ENCODE data around the gene CTNNBL1.

CTNNBL1 gene

DNA sequence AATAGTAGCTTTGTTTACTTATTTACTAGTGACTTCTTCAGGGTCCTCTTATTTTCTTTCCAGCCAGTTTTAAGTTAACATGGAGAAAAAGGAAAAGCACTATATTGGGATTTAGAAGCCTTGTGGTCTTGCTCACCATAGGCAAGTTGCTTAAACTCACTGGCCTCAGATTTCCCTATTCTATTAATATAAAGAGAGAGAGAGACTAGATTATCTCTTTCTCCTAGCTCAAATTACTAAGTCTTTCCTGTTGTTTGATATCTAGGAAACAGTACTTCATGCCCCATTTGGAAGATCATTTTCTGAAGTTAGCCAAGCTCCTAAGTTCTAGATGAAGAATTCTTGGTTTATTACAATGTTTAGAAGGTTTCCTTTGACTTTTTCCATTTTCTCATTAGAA is 32.5 kb downstream of the CTNNBL1 start:
- H3K27ac ChIP-seq: peak overlapping the region; percentile 56; the same call in 1 of the 2 replicates
- no peak for TF ChIP-seq EZH2 (IDR thresholded peaks at IDR 0.05)
- no peak for DNase-seq (ENCODE audit: low read depth, low spot score)

DNA sequence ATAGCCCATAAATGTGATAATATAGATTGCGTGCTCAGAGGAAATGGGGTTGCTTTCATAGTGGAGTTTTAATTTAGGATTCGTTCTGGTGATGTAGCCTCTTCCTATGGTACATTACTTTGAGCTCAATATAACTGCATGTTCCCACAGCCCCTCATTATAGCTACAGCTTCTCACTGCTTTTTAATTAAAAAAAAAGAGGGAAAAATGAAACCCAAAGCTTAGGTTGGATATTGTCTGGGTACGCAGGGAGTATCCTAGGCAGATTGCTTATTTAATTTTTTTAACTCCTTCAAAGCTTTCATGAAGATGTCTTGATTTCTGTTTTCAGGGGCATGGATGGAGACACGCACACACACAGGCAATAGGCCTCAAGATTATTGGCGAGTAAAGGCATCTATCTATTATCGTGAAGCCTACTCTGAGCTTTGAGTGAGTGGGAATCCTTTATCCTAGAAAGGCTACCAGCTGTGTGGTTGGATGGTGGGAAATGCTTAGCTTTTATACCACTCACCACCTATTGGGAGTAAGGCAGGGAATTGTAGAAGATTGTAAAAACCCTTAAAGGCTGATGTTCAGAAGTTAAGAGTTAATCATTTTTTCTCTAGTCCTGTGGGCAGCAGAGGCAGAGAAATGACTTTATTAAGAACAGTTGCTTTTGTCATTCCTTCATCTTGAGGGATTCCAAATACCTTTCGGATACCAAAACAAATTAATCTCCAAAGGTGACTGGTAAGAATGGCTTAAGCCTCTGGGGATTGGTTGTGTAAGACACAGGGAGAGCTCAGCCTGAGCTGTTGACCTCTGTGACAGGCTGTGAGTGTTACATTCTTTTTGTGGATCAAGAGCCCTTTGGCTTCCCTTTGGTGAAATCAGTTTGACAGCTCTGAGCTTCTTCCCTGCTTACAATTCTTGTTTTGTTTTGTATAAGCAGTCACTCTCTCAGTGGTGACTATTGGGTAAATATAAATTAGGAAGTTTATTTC is 33.4 kb downstream of the CTNNBL1 start:
- no peak for DNase-seq (ENCODE audit: low read depth, low spot score)
- H3K9ac ChIP-seq (ENCODE audit: insufficient read length): no peak overlapping the region
- no peak for TF ChIP-seq POLR2AphosphoS5 (IDR thresholded peaks at IDR 0.05; ENCODE audit: borderline replicate concordance, low read depth, low read length)
- TF ChIP-seq EZH2 (IDR thresholded peaks at IDR 0.05): no peak
- no peak for TF ChIP-seq FOXP2 (optimal IDR thresholded peaks at IDR 0.05; ENCODE audit: control extremely low read depth, extremely low read length, insufficient read depth)
- H3K4me3 ChIP-seq: no peak overlapping the region
- H3K36me3 ChIP-seq (ENCODE audit: insufficient read depth, low read length): no peaks in the 10 kb centered on the region
- H3K27ac ChIP-seq: no peak overlapping the region
- no peaks in the 10 kb centered on the region for H3K9me3 ChIP-seq (ENCODE audit: low read depth, low read length)

More for the DNA sequence above, 32.5 kb downstream of the CTNNBL1 start:
- H3K36me3 ChIP-seq (ENCODE audit: insufficient read depth, low read length): 0 out of 2 replicates have a peak, but pooled peaks cover 4% of the 10 kb centered on the region
- 0 out of 2 replicates have a peak, but pooled peaks cover 4% of the 10 kb centered on the region for H3K9me3 ChIP-seq (ENCODE audit: low read depth, low read length)
- H3K4me3 ChIP-seq: no peak overlapping the region
- no peak overlapping the region for H3K9ac ChIP-seq (ENCODE audit: insufficient read length)

DNA sequence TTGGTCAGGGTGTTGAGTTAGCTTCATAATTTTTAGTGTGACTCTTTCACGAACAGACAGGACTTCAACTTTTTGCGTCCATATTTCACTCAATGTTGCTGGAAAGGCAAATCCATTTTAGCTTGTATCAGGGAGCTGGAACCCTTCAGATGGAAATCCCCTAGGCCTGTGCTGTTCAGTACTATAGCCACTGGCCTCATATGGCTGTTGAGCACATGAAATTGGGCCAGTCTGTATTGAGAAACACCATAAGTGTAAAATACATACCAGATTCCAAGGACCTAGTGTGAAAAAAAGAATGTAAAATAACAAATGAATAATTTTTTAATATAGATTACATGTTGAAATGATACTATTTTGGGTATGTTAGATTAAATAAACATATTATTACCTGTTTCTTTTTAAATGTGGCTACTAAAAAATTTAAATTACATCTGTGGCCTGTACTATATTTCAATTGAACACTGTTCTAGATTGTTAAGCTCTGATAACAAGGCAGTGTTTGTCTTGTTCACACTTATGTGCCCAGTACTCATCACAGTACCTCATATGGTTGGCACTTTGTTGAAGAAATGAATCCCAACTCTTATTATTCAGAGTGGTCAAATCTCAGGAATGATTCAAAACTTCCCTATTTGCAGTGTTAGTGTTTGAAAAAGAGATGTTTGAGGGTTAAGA is 34.3 kb downstream of the CTNNBL1 start:
- Histone ChIP-seq H3K27ac (no peak overlapping the region), H3K9me3 (ENCODE audit: low read depth, low read length) (no peaks in the 10 kb centered on the region)
- TF ChIP-seq POLR2AphosphoS5 (IDR thresholded peaks at IDR 0.05; ENCODE audit: borderline replicate concordance, low read depth, low read length) (no peak), EZH2 (IDR thresholded peaks at IDR 0.05) (no peak), FOXP2 (optimal IDR thresholded peaks at IDR 0.05; ENCODE audit: control extremely low read depth, extremely low read length, insufficient read depth) (no peak)

DNA sequence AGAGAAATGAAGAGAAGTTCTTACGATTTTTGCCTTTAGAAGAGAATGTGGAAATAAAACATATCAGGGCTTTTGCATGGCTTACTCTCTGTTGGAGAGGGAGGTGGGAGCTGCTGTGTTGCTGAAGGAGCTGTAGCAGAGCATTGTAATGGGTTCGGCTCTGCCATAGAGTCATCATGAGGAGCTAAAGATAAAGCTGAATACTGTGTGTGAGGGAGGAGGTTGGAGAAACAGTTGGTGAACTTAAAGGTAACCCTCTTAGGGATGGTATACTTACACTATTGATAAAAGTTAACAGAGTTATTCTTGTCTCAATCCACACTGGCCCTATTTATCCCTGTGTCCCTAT is 34.8 kb downstream of the CTNNBL1 start:
- TF ChIP-seq FOXP2 (optimal IDR thresholded peaks at IDR 0.05; ENCODE audit: control extremely low read depth, extremely low read length, insufficient read depth) (no peak), POLR2AphosphoS5 (IDR thresholded peaks at IDR 0.05; ENCODE audit: borderline replicate concordance, low read depth, low read length) (no peak), EZH2 (IDR thresholded peaks at IDR 0.05) (no peak)
- Histone ChIP-seq H3K4me3 (no peak overlapping the region), H3K36me3 (ENCODE audit: insufficient read depth, low read length) (no peaks in the 10 kb centered on the region), H3K9ac (ENCODE audit: insufficient read length) (no peak overlapping the region), H3K9me3 (ENCODE audit: low read depth, low read length) (no peaks in the 10 kb centered on the region), H3K27ac (no peak overlapping the region; the same call in 1 of the 2 replicates)
- no peak for DNase-seq (ENCODE audit: low read depth, low spot score)

More for the DNA sequence above, 34.3 kb downstream of the CTNNBL1 start:
- Histone ChIP-seq H3K9ac (ENCODE audit: insufficient read length) (no peak overlapping the region), H3K36me3 (ENCODE audit: insufficient read depth, low read length) (no peaks in the 10 kb centered on the region), H3K4me3 (no peak overlapping the region)
- DNase-seq (ENCODE audit: low read depth, low spot score): no peak

DNA sequence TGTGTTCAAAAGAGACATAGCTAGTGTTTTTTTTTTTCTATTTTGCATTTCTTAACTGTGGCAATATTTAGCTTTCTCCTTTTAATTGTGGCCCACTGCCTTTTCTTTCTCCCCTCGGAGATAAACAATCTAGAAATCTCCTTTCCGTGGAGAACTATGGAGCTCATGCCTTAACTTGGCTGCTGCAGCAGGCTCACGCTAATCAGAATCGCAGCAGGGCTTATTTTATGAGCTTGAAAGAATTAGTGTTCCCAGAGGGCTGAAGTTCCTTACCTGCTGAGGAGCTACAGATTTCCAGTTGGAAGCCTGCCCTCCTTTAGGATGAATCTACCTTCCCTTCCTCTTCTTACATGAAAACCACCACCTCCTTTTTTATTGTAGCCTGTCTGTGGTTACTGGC is 35.6 kb downstream of the CTNNBL1 start:
- peak overlapping the region; percentile 32 for H3K9ac ChIP-seq (ENCODE audit: insufficient read length)
- no peak for TF ChIP-seq FOXP2 (optimal IDR thresholded peaks at IDR 0.05; ENCODE audit: control extremely low read depth, extremely low read length, insufficient read depth)
- no peak for TF ChIP-seq POLR2AphosphoS5 (IDR thresholded peaks at IDR 0.05; ENCODE audit: borderline replicate concordance, low read depth, low read length)
- no peak for TF ChIP-seq EZH2 (IDR thresholded peaks at IDR 0.05)
- no peak for DNase-seq (ENCODE audit: low read depth, low spot score)

DNA sequence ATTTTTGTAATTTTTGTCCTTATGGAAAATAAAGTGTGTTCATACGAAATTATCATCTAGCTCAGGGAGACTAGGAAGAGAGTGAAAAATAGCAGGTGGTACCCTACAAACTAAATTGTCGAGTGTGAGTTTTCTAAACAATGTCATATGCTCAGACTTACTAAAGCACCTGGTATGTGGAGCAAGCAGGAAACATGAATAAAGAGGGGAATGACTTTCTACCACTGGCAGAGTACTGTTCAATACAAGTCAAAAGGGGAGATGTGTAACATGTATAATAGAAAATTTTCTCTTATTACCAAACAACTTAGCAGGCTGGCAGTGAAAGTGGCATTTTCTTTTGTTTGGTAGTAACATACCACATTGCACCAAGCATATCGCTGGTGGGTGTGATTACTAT is 36.1 kb downstream of the CTNNBL1 start:
- Histone ChIP-seq H3K27ac (peak overlapping the region; percentile 56; the same call in 1 of the 2 replicates), H3K36me3 (ENCODE audit: insufficient read depth, low read length) (no peaks in the 10 kb centered on the region), H3K4me3 (peak overlapping the region; percentile 65), H3K9ac (ENCODE audit: insufficient read length) (no peak overlapping the region), H3K9me3 (ENCODE audit: low read depth, low read length) (no peaks in the 10 kb centered on the region)
- TF ChIP-seq POLR2AphosphoS5 (IDR thresholded peaks at IDR 0.05; ENCODE audit: borderline replicate concordance, low read depth, low read length): no peak
- no peak for TF ChIP-seq FOXP2 (optimal IDR thresholded peaks at IDR 0.05; ENCODE audit: control extremely low read depth, extremely low read length, insufficient read depth)
- TF ChIP-seq EZH2 (IDR thresholded peaks at IDR 0.05): no peak
- no peak for DNase-seq (ENCODE audit: low read depth, low spot score)

More for the DNA sequence above, 35.6 kb downstream of the CTNNBL1 start:
- Histone ChIP-seq H3K9me3 (ENCODE audit: low read depth, low read length) (no peaks in the 10 kb centered on the region), H3K36me3 (ENCODE audit: insufficient read depth, low read length) (no peaks in the 10 kb centered on the region), H3K4me3 (peak overlapping the region; percentile 65), H3K27ac (peak overlapping the region; percentile 56)

DNA sequence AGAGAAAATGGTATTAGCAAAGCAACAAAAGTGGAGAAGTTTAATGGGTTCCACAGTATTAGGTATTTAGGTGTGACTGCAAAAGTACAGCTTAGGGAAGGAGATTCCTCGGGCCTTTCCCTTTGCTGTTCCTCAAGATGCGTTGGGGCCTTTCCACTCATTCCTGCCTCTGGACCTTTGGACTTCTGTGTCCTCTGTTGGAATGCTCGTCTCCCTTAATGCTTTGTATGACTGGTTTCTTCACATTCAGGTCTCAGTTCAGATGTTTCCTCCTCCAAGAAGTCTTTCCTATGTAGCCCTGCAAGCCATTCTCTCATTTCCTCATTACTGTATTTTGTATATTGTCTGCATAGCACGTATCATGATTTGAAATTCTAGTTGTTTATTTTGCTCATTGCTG is 39.6 kb downstream of the CTNNBL1 start:
- no peak for TF ChIP-seq EZH2 (IDR thresholded peaks at IDR 0.05)
- Histone ChIP-seq H3K9ac (ENCODE audit: insufficient read length) (no peak overlapping the region), H3K36me3 (ENCODE audit: insufficient read depth, low read length) (peaks cover 26% of the 10 kb centered on the region), H3K27ac (peak overlapping the region; percentile 68), H3K9me3 (ENCODE audit: low read depth, low read length) (no peaks in the 10 kb centered on the region), H3K4me3 (no peak overlapping the region)
- no peak for DNase-seq (ENCODE audit: low read depth, low spot score)

DNA sequence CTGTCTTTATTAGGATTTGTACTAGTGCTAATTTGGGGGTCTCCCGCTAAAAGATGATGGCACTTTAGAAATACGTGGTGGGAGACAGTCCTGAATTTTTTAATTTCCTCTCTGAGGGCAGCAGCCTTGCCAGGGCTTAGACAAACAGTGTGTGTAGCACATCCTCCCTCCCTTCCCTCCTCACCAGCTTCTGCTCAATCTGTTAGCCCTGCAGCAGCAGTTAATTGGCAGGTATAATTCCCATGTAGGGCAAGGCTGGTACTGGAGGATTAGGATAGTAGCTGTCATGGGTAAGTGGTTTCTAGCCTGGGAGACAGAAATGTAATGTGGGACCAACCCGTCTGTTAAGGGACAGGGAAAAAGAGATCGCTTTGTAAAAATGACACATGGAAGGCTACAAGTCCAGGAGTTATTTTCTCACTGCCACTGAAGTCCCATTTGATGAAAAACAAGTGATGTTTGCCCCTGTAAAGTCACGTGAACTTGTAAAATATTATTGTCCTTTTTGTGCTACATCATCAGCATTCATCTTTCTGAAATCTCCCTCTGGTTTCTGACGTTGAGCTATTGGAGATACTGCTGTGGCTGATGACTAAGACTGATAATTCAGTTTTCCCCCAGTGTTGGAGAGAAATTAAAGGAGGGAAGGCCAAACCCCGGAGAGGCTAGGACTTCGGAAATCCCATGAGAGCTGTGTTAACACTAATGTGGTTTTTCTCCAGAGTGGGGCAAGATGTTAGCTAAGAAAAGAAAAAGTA is 40.6 kb downstream of the CTNNBL1 start:
- Histone ChIP-seq H3K4me3 (no peak overlapping the region), H3K9me3 (ENCODE audit: low read depth, low read length) (no peaks in the 10 kb centered on the region), H3K27ac (peak overlapping the region; percentile 68; the same call in 1 of the 2 replicates), H3K9ac (ENCODE audit: insufficient read length) (no peak overlapping the region), H3K36me3 (ENCODE audit: insufficient read depth, low read length) (peaks cover 31% of the 10 kb centered on the region)
- TF ChIP-seq FOXP2 (optimal IDR thresholded peaks at IDR 0.05; ENCODE audit: control extremely low read depth, extremely low read length, insufficient read depth): no peak
- no peak for TF ChIP-seq EZH2 (IDR thresholded peaks at IDR 0.05)
- TF ChIP-seq POLR2AphosphoS5 (IDR thresholded peaks at IDR 0.05; ENCODE audit: borderline replicate concordance, low read depth, low read length): no peak
- DNase-seq (ENCODE audit: low read depth, low spot score): no peak
